Measurements from ENCODE around the gene NRXN3. TPM values are rescaled to one million over a fixed set of nuclear protein-coding genes. Genes with fewer than 3 reads are reported as not detected.
A peak's percentile ranks its signal among the peaks of the same experiment; 100 is the strongest.

The NRXN3 gene
- total RNA-seq, 1 donor from 2014 or later, result 5.9 TPM

- H3K4me1 Mint-ChIP-seq, result no peaks in the 10 kb centered on the region
- no peak overlapping the region for H3K4me3 Mint-ChIP-seq
- Histone ChIP-seq H3K4me1 (no peaks in the 10 kb centered on the region), H3K4me2 (no peak overlapping the region), H3K9me3 (ENCODE audit: low read depth) (peaks cover 3% of the 10 kb centered on the region), H3K27me3 (no peaks in the 10 kb centered on the region), H3K9ac (no peak overlapping the region), H3K4me3 (no peak overlapping the region), H3K27ac (no peak overlapping the region), H3K79me2 (ENCODE audit: low read depth) (no peaks in the 10 kb centered on the region), H4K20me1 (ENCODE audit: low read depth) (no peaks in the 10 kb centered on the region), H3K36me3 (no peaks in the 10 kb centered on the region), H3F3A (ENCODE audit: low read depth) (no peaks in the 10 kb centered on the region), H2AFZ (replicated peaks) (no peak overlapping the region)
- no peak overlapping the region for H3K27ac Mint-ChIP-seq
- no peaks in the 10 kb centered on the region for H3K36me3 Mint-ChIP-seq
- H3K9me3 Mint-ChIP-seq, result no peaks in the 10 kb centered on the region
- TF ChIP-seq EZH2phosphoT487 (IDR thresholded peaks at IDR 0.05) (no peak), CTCF (IDR thresholded peaks at IDR 0.05) (no peak), EZH2 (IDR thresholded peaks at IDR 0.05) (no peak)
- DNase-seq (ENCODE audit: low spot score), result no peak
- no peaks in the 10 kb centered on the region for H3K27me3 Mint-ChIP-seq (ENCODE audit: insufficient read depth, low read depth)
Measured at GRCh38 chr14:78785265-78785664, 615.1 kb downstream of the NRXN3 start.

- Histone ChIP-seq H3K4me1 (no peaks in the 10 kb centered on the region), H4K20me1 (ENCODE audit: low read depth) (no peaks in the 10 kb centered on the region), H3K36me3 (no peaks in the 10 kb centered on the region), H3K4me2 (no peak overlapping the region), H3K27me3 (no peaks in the 10 kb centered on the region), H3K9ac (no peak overlapping the region), H3K79me2 (ENCODE audit: low read depth) (no peaks in the 10 kb centered on the region), H3K9me3 (ENCODE audit: low read depth) (no peaks in the 10 kb centered on the region), H3K4me3 (no peak overlapping the region), H3F3A (ENCODE audit: low read depth) (no peaks in the 10 kb centered on the region), H2AFZ (replicated peaks) (no peak overlapping the region), H3K27ac (no peak overlapping the region)
- H3K27me3 Mint-ChIP-seq (ENCODE audit: insufficient read depth, low read depth), result no peaks in the 10 kb centered on the region
- TF ChIP-seq EZH2 (IDR thresholded peaks at IDR 0.05), result no peak
- no peak for TF ChIP-seq CTCF (IDR thresholded peaks at IDR 0.05)
- TF ChIP-seq EZH2phosphoT487 (IDR thresholded peaks at IDR 0.05), result no peak
- DNase-seq (ENCODE audit: low spot score), result no peak
- no peak overlapping the region for H3K27ac Mint-ChIP-seq
- no peaks in the 10 kb centered on the region for H3K36me3 Mint-ChIP-seq
- H3K4me3 Mint-ChIP-seq, result no peak overlapping the region
- H3K9me3 Mint-ChIP-seq, result no peaks in the 10 kb centered on the region
- no peaks in the 10 kb centered on the region for H3K4me1 Mint-ChIP-seq
Measured at GRCh38 chr14:78788467-78789360, 618.5 kb downstream of the NRXN3 start.

GRCh38 chr14:78790271-78790670 is 620.1 kb downstream of the NRXN3 start:
- Mint-ChIP-seq H3K27ac (no peak overlapping the region), H3K4me3 (no peak overlapping the region), H3K9me3 (no peaks in the 10 kb centered on the region), H3K27me3 (ENCODE audit: insufficient read depth, low read depth) (no peaks in the 10 kb centered on the region), H3K4me1 (no peaks in the 10 kb centered on the region), H3K36me3 (no peaks in the 10 kb centered on the region)
- H3K4me3 ChIP-seq, result no peak overlapping the region
- no peaks in the 10 kb centered on the region for H3K79me2 ChIP-seq (ENCODE audit: low read depth)
- H3K36me3 ChIP-seq, result no peaks in the 10 kb centered on the region
- no peak overlapping the region for H3K9ac ChIP-seq
- no peaks in the 10 kb centered on the region for H3K9me3 ChIP-seq (ENCODE audit: low read depth)
- no peak overlapping the region for H3K4me2 ChIP-seq
- peak overlapping the region; percentile 65 for H2AFZ ChIP-seq (replicated peaks)
- H3F3A ChIP-seq (ENCODE audit: low read depth), result no peaks in the 10 kb centered on the region
- TF ChIP-seq EZH2phosphoT487 (IDR thresholded peaks at IDR 0.05) (no peak), EZH2 (IDR thresholded peaks at IDR 0.05) (no peak), CTCF (IDR thresholded peaks at IDR 0.05) (peak; percentile 58)
- no peaks in the 10 kb centered on the region for H3K27me3 ChIP-seq
- peak; percentile 37 for DNase-seq (ENCODE audit: low spot score)
- H4K20me1 ChIP-seq (ENCODE audit: low read depth), result no peaks in the 10 kb centered on the region
- no peaks in the 10 kb centered on the region for H3K4me1 ChIP-seq
- H3K27ac ChIP-seq, result no peak overlapping the region
